Measurements from ENCODE around the gene SLC35F3.
A peak's percentile ranks its signal among the peaks of the same experiment; 100 is the strongest.
"Not testable (repeated sequence)": the region's sequence is repeated elsewhere in the genome, so short reads cannot be mapped to it uniquely, and the experiment has no call there.

Gene SLC35F3

DNA sequence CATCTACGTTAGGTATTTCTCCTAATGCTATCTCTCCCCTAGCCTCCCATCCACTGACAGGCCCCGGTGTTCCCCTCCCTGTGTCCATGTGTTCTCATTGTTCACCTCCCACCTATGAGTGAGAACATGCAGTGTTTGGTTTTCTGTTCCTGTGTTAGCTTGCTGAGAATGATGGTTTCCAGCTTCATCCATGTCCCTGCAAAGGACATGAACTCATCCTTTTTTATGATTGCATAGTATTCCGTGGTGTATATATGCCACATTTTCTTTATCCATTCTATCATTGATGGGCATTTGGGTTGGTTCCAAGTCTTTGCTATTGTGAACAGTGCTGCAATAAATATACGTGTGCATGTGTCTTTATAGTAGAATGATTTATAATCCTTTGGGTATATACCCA lies 247.9 kb downstream of the SLC35F3 start:
- DNase-seq = not testable (repeated sequence)

- DNase-seq = peak; percentile 78
These were observed 250.1 kb downstream of the SLC35F3 start for GRCh38 chr1:234154320-234155251.

DNA sequence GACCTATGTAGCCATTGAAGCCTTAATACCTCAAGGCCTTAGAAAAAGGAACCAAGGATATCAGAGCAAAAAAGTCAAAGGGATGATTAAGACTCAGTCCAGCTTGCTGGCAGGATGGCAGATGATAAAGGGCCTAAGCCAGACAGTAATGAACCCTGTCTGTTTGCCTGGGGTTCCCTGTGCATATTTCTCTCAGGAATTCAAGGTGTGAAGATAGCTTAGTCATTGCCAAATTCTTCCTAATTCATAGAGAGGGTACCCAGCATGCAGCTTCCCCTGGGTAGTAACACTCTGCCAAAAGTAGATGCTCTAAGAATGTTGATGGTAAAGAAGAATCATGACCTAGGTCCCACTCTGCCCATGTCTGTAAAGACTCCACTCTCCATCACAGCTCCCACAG lies 258.2 kb downstream of the SLC35F3 start:
- no peak for DNase-seq

DNA sequence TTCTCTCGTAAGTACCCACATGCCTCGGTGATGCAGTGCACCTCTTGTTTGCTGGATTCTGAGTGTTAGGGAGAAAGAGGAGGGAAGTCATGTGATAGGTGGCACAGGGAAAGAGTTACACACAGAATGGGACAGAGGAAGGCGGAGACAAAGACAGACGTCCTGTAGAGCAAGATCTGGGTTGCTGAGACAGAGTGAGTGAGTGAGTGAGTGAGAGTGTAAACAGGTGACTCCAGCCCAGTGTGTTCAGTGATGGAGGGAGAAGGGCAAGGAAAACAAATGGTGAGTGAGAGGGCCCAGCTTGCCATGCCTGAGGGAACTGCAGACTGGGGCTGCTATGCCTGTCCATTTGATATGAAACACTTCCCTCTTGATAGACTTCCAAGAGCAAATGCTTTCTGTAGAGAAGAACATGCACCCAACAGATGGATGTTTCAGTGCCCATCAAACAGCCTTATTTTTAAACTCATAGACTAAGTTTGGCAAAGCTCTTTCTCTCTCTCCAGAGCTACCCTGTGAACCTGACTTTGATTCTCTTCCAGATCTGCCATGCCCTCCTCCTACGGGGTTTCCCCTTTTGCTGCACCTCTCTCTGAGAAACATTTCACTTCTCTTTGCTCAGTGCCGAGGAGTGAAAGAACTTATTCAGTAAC lies 258.9 kb downstream of the SLC35F3 start:
- DNase-seq = no peak

- DNase-seq = no peak
These were observed 259.7 kb downstream of the SLC35F3 start for GRCh38 chr1:234164098-234164709.

- no peak for DNase-seq
These were observed 263.7 kb downstream of the SLC35F3 start for GRCh38 chr1:234168061-234168724.

GRCh38 chr1:234169161-234169849 lies 264.8 kb downstream of the SLC35F3 start:
- DNase-seq = no peak

DNA sequence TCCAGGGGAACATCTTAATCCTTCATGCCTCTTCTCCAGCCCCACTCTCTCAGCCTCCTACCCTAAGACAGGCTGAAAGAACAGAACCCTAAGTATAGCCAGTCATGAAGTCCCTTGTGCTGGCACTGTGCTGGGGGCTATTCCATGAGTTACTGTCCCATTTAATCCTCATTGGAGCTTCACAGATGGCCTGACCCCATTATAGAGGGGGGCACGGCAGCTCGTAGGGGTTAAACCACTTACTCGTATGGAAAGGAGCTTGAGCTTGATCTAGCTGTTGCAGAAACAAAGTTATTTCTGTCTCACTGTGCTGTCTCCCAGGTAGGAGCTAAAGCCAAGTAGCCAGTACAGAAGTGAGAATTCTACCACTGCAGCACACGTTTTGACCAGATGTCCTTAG lies 265.6 kb downstream of the SLC35F3 start:
- DNase-seq = no peak

GRCh38 chr1:234170622-234171021 lies 266.1 kb downstream of the SLC35F3 start:
- DNase-seq = peak; percentile 14

- DNase-seq = no peak
These were observed 269.5 kb downstream of the SLC35F3 start for GRCh38 chr1:234173968-234174367.

DNA sequence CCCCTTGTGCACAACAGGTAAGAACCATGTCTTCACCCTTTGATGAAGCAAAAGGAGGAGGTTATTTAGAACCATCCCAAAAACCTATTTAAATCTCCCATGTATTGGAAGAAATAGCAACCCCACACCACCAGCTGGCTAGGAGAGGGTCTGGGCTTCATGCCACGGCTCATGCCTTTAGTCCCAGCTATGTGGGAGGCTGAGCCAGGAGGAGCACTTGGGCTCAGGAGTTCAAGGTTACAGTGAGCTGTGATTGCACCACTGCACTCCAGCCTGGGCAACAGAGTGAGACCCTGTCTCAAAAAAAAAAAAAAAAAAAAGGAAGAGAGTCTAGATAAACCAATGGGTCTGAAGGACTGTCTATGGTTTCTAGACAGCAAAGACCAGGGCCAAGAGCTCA lies 270.9 kb downstream of the SLC35F3 start:
- DNase-seq = no peak

DNA sequence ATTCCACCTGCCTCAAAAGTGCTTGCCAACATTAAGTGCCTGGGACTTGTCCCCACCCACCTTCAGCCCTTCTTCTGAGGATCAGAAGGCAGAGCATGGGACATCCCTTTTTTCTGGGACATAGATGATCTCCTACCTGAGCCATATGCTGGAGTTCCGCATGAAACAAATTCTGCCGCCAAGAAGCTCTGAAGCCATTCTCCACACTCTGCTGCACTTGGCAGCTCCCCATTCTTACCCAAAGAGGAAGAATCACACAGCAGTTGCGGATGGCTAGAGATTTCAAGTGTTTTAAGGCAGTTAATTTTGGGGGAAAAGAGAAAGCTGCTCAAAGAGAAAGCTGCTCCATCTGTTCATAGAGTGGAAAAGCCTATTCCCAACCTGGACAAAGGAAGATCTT lies 271.5 kb downstream of the SLC35F3 start:
- DNase-seq = no peak

DNA sequence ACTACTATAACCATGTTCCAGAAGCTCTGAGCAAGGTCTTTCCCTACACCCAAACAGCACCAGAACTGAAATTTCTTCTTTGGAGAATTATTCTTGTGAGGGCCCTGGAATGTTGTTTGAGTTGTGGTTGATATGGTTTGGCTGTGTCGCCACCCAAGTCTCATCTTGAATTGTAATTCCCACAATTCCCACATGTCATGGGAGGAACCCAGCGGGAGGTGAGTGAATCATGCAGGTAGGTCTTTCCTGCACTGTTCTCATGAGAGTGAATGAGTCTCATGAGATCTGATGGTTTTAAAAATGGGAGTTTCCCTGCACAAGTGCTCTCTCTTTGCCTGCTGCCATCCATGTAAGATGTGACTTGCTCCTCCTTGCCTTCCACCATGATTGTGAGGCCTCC lies 272.4 kb downstream of the SLC35F3 start:
- DNase-seq = not testable (repeated sequence)

DNA sequence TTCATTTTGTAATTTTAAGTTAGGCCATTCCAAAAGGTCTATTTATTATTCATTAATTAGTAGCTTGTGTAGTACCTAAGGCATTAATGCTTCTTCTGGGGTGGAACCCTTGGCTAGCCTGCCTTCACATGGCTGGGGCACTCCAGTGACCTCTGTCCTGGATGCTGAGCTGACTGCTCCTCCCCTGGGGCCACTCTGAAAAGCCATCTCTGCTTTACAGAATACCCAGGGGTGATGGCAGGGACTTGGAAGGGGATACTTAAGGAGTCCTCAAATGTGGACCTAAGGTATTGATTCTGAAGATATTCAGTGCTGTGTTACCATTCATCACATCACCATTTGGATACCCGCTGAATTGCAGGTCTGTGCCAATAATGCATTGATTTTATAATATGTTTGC lies 281.0 kb downstream of the SLC35F3 start:
- no peak for DNase-seq

GRCh38 chr1:234186037-234186688 lies 281.7 kb downstream of the SLC35F3 start:
- no peak for DNase-seq

GRCh38 chr1:234188454-234188792 lies 283.9 kb downstream of the SLC35F3 start:
- no peak for DNase-seq

DNA sequence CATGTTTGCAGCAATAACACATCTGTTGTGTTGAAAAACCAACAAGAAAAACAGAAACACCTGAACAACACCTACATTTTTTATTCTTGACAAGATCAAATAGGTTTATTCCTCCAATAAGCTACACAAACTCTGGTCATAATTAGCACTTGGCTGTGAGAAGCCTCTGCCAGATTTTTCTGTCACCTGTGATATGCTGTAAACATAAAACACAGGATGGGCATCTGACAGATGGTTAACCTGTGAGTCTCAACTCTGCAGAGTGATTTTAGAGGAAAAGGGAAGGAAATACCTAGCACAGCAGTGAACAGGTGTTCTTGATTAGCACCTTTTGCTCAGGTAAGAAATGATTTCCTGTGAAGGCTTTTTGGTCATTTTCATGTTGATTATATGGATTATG lies 293.4 kb downstream of the SLC35F3 start:
- no peak for DNase-seq

DNA sequence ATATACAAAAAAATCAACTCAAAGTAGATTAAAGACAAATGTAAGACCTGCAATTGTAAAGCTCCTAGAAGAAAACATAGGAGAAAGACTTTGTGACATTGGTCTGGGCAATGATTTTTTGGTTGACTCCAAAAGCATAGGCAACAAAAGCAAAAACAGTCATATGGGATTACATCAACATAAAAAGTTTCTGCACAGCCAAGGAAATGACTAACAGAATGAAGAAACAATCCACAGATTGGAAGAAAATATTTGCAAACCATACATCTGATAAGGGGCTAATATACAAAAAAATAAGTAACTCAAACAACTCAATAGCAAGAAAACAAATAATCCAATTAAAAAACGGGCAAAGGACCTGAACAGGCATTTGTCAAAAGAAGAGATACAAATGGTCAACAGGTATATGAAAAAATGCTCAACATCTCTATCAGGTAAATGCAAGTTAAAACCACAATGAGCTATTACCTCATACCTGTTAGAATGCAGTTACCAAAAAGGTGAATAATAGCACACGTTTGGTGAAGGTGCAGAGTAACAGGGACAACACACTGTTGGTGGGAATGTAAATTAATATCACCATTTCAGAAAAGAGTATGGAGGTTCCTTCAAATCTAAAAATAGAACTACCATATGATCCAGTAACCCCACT lies 295.1 kb downstream of the SLC35F3 start:
- no peak for DNase-seq

- DNase-seq = no peak
These were observed 296.1 kb downstream of the SLC35F3 start for GRCh38 chr1:234200566-234200965.

DNA sequence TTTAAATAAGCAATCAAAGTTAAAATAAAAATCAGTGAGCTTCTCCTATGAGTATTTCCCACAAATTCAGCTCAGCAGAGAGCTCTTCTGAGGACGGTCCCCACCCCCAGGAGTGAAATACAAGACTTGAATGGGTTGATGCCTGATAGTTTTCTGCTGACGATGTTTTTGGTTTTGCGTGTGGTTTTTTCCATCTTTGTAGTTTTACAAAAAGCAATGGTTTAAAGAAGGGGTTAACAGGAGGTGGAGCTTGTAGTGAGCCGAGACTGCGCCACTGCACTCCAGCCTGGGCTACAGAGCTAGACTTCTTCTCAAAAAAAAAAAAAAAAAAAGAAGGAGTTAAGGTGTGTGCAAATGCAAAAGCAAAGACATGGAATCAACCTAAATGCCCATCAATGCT lies 297.1 kb downstream of the SLC35F3 start:
- DNase-seq = no peak

DNA sequence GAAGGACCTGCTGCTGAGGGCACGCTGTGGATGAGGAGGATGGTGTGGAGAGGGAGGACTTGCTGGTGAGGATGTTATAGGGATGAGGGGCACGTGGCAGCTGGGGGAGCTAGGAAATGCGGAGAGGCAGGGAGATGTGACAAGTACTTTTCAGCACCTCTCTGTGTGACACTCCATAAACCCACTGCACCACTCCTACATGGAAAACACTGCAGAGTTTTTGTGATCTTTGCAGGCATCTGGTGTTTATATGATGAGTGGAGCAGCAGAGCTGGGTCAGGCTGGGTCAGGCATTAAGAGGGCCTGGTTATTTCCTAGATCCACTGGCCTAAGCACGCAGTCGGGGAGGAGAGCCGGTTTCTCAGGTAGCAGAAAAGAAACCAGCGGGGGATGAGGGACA lies 301.5 kb downstream of the SLC35F3 start:
- DNase-seq = no peak
